Uterus (tissue), 2 donors: ENCODE measurements around the gene POLR2E.

Experiments used
- CTCF ChIP-seq, 4 experiments: fragments of 200-600 bp in 2 of 4; fragments of 450-650 bp in 2 of 4; sonication (generic) in 2 of 4; IDR thresholded peaks; one replicate each; pipeline ENCODE4 v1.5.1; 2016 to 2019; ENCODE audit warnings: antibody characterized with exemption in 4 of 4, mild to moderate bottlenecking in 2 of 4, moderate library complexity in 1 of 4
- POLR2A ChIP-seq, 2 donors: fragments of 450-650 bp; IDR thresholded peaks; one replicate each; pipeline ENCODE4 v1.6.1; 2016; ENCODE audit warnings: antibody characterized with exemption in 2 of 2, mild to moderate bottlenecking in 1 of 2, moderate library complexity in 1 of 2

GRCh38 chr19:1111641-1112267 lies 16.6 kb upstream of the POLR2E start:
- TF ChIP-seq POLR2A (IDR thresholded peaks at IDR 0.05) = no peak
- no peak for TF ChIP-seq CTCF (IDR thresholded peaks at IDR 0.05)
